GM21723 (cell line): ENCODE data around the gene ROBO4.

Experiments
- ATAC-seq: cut with Tn5 transposase; IDR thresholded peaks from one replicate; pipeline ENCODE4 v1.9.1; 2021; ENCODE audit warnings: mild to moderate bottlenecking, moderate library complexity; ENCODE audit not compliant: unreplicated experiment

ROBO4 gene

DNA sequence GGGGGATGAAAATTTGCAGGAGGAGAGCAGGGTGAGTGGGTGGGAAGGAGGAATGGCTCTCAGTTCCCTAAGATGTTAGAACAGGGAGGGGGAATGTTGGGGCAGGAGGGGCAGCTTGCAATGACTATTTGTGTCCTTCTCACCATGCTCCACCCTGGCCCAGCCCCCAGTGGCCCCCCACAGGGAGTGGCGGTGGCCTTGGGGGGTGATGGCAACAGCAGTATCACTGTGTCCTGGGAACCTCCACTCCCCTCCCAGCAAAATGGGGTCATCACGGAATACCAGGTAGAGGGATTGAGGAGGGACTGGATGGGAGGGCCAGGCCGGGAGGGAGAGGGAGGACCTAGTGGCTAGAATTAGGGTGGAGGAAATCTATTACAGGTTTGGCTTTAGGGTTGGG lies 22.3 kb downstream of the ROBO4 start:
- no peak for ATAC-seq

DNA sequence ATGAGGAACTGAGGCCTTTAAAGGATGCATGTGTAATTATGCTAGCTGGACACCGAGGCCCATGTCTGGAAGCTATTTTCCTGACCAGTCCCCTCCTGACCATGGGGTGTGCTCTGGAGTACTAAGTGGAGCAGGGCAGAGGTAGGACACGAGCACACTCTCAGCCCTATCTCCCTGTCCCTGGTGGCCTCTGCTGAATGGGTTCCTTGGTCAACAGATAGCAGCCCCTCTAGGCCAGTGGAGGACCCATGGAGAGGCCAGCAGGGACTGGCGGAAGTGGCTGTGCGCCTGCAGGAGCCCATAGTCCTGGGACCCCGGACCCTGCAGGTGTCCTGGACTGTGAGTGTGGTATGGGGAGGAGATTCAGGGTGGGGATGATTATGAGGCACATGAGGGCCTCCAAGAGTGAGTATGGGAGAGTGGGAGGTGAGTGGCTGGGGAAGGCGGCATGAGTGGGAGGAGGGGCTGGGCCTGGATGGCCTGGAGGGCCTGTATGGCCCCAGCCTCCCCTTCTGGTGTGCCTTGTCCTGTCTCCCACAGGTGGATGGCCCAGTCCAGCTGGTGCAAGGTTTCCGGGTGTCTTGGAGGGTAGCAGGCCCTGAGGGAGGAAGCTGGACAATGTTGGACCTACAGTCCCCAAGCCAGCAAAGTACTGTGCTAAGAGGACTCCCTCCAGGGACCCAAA lies 23.0 kb downstream of the ROBO4 start:
- no peak for ATAC-seq

DNA sequence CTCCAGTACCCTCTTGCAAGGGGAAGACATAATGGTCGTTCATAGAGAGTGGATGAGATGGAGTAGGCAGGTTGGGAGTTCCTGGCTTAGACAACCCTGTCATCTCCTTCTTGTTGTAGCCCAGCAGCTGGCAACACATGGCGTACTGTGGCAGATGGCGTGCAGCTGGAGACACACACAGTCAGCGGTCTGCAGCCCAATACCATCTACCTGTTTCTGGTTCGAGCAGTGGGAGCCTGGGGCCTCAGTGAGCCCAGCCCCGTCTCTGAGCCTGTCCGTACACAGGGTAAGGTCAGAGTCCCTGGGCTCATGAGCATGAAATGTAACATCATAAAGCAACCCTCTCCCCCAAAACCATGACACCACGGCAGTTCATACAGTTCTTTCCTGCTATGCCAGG lies 23.7 kb downstream of the ROBO4 start:
- ATAC-seq: no peak

DNA sequence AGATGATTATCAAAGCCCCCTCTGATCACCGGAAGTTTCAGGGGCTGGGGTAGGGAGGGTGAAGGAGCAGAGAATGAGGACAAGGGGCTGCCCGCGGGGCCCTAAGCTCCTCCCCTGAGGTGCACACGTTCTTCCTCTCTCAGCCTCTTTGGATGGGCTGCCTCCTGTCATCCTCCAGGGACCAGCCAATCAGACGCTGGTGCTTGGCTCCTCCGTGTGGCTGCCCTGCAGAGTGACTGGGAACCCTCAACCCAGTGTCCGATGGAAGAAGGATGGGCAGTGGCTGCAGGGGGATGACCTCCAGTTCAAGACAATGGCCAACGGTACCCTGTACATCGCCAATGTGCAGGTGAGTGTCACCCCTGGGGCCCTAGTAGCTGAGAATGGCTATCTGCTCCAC lies 24.9 kb downstream of the ROBO4 start:
- no peak for ATAC-seq

DNA sequence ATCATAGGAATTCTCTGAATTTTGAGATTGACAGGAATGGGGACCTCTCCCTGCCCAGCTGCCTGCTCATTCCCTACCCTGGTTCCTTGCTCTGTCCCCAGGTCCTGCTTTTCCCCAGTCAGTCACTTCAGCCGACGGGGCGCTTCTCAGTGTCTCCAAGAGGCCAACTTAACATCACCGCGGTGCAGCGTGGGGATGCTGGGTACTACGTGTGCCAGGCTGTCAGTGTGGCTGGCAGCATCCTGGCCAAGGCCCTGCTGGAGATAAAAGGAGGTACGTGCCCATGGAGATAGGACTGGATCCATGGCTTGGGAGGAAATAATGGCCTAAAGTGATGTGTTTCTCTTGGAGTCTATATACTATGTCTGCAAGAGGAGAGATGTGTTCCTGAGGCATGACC lies 25.4 kb downstream of the ROBO4 start:
- ATAC-seq: no peak

DNA sequence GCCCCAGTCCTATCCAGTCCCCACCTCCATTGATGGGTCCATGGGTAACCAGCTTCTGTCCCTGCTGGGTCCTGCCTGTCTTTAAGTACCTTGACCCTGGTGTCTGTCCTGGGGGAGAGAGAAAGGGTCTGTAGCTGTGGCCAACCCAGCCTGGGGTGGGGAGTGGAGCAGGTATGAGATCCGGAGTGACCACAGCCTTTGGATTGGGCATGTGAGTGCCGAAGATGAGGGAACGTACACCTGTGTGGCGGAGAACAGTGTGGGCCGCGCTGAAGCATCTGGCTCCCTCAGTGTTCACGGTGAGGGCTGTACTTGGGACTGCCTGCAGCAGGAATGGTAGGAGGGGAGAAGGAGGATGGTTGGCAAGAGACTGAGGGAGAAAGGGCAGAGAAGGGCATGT lies 27.2 kb downstream of the ROBO4 start:
- no peak for ATAC-seq

DNA sequence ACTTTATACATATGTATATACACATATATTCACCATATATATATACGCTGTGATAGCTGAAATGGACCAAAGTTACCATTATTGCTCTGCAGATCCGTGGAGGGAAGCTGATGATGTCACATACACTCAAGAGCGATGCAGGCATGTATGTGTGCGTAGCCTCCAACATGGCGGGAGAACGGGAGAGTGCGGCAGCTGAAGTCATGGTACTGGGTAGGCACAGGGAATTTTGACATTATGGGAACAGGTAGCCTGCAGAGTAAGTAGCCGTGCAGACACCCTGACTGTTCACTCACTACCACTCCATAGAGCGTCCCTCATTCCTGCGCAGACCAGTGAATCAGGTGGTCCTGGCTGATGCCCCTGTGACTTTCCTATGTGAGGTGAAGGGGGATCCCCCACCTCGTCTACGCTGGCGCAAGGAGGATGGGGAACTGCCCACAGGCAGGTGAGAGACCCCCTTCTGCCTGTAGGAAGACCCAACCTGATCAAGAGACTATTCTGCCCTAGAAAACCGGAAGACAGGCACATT lies 27.7 kb downstream of the ROBO4 start:
- ATAC-seq: no peak

DNA sequence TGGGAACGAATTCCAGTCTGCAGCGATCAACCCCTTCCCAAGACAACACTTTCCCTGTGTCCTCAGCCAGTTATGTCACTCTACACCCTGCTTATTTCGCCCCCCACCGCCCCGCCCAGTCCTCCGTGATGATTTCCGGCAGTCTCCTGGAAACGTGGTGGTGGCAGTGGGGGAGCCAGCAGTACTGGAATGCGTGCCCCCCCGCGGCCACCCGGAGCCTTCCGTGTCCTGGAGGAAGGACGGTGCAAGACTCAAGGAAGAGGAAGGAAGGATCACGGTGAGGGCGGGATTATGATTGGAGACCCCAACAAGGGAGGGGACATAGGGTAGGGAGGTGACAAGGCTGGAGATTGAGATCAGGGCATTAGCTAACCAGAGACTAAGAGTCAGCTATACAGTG lies 28.3 kb downstream of the ROBO4 start:
- ATAC-seq: no peak

DNA sequence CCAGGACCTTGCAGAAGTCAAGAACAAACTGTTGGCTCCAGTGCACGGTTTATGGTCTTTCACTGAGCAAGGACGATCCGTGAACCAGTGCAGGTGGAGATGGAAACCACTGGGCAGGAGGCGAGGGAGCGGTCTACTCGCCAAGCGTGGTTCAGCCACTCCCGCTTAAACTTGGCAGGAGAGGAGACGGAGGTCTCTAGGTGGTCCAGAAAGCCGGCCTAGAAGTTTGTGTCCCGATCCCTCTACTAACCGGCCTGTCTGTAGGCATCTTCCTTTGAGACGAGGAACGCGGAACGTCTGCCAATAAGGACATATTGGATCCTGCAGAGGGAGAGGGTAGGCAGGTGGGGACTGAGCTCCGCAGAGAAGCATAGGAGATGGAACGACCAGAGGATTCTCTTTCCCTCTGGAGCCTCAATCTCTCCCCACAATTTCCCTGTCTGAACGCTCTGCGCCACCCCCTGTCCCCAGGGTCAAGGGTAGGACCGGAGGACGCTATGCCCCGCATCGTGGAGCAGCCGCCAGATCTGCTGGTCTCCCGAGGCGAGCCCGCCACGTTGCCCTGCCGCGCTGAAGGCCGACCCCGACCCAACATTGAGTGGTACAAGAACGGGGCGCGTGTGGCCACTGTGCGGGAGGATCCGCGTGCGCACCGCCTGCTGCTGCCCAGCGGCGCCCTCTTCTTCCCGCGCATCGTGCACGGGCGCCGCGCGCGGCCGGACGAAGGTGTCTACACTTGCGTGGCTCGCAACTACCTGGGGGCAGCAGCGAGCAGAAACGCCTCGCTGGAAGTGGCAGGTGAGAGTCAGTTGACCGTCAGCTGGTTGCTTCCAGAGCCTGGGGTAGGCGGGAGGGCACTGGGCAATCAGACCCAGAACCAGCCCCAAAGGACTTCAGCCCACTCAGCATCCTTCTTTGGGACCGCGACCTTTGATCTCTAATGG lies 29.1 kb downstream of the ROBO4 start:
- ATAC-seq: no peak

DNA sequence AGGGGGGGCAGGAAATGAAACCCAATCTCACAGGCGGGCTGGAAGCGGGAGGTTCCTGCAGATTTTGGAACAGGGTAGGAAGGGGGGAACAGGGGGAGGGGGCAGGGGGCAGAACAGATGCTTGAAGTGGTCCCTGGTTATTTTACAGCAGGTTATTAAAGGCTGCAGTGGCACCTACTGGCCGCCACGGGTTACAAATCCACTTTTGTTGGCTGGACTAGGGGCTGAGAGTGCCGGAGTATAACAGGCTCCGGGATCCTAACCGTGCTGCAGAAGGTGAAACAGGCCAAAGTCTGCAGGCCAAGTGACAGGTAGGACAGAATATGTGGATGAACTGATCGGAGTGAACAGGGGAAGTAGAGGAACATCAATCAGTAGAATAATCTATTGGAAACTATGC lies 30.0 kb downstream of the ROBO4 start:
- ATAC-seq: peak; percentile 57

DNA sequence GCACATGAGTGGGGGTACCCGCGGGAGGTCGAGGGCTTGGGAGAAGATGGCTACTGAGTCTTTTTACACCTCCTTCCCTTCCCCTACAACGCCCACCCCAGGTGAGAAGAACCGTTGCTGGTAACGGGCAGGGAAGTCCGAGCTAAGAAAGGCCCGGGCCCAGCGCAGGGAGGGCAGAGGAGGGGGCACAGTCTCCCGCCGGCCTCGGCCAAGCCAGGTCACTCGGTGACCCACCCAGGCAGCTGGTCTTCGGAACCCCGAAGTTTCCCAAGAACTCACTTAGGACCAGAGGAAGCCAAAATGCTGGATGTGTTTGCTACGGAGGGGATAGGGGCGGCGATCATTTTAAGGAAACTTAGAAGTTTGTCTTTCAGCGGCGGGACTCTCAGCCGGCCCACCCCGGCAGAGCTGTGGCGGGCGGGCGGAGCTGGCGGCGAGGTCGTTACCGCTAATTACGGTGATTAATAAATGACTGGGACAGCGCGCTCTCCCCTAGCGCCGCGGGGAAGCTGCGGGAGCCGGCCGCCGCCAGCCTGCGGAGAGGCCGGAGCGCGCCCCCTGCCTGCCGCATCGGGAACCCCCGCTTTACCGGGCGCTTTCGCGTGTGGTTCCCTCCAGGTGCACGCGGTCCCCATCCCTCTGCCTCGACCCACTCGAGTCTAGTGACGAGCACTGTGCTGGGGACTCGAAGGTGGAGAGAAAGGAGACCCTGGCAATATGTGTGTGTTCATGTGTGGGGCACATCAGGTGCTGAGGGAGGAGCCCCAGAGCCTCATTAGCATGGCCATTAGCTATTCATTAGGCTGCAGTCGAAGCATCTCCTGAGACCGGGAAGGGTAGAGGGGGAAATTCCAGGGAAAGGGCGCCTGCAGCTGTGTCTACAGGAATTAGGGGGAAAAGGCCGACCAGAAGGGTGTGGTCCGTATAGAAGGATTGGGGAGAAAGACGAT lies 31.5 kb downstream of the ROBO4 start:
- peak; percentile 54 for ATAC-seq

DNA sequence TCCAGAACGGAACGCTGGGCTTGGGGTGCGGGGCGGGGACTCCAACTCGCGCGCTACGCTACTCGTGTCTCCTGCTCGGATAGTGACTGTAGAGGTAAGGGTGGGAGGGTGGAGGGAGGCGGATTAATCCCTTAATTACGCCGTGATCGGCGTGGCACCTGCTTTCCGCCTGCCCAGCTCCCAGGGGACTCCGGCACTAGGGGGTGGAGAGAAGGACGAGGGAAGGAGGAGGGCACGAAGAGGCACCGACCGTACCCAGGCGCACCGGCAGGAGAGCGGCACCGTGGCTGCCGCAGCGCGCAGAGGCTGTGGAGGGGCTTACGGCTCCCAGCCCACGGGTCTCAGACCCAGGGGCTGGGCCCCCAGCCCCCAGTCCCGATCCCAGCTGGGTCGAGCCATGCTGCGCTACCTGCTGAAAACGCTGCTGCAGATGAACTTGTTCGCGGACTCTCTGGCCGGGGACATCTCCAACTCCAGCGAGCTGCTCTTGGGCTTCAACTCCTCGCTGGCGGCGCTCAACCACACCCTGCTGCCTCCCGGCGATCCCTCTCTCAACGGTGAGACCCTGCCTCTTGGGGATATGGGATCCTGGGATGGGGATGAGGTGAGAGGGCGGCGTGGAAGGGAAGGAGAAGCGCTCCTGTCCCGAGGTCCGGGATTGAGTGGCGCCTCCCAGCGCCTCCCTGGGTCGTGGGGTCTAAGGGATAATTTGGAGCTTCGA lies 32.3 kb downstream of the ROBO4 start, which contains the start of gene ROBO3:
TSS of gene ROBO3 (plus strand) at position 252 of the 721 bp plus-strand sequence. CDS start at position 398, 146 bp downstream.
- no peak for ATAC-seq

DNA sequence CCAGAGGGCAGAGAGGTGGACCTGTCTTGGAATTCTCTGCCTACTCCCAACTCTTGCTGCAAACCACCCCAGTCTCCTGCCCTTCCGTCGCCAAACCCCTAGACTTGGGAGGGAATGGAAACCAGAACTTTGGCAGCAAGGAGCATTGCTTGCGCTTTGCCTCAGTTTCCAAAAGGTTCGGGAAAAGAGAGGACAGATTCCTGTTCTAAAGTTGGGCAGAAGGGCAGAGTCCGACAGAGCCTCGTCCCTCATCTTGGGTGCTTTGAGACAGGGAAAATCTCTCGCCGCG lies 32.8 kb downstream of the ROBO4 start:
- no peak for ATAC-seq

DNA sequence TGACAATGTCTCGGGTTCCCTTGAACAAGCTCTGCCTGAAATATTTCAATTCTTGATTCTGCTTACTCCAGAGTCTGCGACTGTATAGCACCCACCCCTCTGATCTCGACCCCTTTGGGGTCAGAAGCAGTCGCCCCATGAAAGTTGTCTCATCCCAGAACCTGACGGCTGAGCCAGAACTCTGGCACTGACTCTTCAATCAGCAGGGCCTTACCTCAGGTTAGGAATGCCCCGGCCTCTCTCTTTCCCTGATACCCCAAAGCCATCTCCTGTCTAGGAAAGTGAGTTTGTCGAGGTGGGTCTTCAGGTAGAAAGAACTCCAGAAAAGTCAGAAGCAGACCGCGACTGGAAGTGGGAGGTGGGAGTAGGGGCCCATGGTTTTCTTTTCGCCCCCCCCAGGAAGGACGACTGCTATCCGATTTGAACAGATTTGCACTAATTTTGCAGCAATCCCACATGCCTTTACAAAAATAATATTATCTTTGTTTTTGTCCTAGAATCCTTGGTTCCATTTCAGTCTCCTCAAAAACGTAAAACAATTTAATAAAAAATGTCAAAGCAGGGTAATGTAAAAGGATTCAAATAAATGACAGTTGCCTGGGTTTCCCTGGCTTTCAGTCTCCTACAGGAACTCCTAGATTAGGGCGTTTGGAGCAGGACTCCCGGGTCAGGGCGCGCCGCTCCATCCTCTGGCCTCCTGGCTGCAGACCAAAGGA lies 33.3 kb downstream of the ROBO4 start:
- ATAC-seq: no peak

DNA sequence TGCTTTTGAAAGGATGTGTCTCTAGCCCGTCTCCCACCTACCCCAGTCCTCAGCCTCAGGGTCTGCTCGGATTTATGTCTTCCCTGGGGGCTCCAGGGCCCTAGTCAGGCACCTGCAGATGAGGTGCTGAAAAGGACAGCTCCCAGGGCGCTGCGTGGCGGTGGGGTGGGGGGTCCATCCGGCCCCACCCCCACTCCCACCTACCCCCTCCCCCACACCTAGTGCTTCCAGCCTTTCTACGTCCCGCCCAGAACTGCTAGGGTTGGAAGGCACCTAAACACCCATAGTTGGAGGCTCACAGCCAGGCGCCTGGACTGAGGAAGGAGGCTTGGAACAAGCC lies 33.9 kb downstream of the ROBO4 start:
- no peak for ATAC-seq

DNA sequence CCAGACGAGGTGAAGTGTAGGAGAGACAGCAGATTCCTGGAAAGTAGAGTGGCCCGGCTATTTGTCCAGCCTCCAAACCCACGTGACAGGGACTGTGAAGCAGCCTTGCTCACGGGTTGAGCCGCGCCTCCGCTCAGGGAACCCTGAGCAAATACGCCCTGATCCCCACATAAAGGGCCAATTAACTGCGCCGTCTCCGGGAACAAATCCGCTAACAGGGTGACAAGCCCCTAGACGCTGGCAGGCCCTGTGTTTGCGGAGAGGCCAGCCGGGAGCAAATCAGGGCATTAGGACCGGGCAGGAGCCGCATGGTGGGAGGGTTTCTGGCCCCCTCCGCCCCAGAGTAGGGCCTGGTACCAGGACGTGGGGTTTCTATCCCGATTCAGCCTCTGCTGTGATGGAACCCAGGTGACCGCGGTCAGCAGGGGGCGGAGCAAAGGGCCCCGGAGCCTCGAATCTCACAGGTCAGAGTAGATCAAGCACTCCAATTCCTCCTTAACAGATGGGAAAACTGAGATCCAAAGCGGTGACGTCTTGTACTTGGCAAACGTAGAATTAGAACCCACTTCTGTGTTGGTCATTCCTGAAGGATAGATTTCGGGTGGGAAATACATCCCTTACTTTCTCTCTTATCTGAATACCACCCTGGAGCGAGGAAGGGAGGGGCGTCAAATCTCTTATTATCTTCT lies 34.4 kb downstream of the ROBO4 start:
- ATAC-seq: no peak

DNA sequence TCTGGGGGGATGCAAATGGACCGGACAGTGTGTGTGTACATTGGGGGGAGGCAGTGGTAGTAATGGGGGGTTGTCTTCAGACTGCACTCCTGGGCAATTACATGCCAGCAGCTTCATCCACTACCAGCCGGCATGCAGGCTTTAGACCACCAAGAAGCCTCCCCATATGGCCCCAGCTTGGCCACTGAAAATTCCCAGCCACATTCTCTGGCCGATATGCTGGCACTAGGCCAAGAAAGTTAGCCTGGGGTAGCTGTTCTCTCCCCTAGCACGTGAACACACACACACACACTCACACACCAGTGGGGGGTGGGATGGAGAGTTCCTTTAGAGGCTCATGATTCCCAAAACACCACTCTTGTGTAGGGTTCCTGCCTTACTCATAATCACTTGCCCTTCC lies 36.0 kb downstream of the ROBO4 start:
- ATAC-seq: no peak

DNA sequence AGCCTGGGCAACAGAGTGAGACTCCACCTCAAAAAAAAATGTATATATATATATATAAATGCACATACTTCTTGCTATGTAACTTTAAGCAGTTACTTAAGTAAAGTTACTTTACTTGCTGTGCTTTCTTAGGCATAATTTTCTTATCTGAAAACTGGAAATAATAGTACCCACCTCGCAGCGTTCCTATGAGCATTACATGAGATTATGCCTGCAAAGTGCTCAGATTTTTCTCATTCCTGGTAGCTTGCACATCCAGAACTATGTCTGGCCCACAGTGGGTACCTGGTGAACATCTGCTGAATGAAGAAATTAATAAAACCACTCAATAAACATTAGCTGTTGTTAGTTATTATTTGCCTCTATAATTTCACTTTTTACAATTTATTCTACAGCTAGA lies 38.5 kb downstream of the ROBO4 start:
- no peak for ATAC-seq

DNA sequence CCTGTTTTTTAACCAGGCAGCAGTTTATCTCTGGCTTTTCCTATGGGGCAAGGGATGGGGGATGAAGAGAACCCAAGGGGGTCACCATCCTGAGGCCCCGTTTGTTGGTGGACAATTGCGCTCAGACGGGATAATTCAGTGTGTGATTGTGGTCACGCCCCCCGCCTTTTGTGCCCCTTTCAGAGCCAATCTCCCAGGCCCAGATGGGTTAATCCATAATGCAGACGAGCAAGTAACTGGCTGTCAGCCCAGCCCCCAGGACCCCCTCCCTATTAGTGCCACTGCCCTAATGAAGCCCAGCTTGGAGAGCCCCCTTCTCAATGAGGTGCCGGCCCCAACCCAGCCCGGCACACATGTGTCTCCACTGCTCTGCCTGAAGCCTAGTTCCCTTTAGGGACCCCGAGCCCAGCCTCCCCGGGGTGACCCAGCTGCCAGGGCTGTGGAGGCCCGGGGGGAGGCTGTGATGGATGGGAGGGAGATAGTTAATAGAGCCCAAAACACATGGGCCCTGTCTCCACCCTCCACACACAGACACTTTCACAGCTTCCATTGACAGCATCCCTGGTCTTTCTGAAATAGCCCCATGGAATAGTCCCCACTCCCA lies 51.5 kb downstream of the ROBO4 start:
- no peak for ATAC-seq
